ENCODE results near the gene NUP210L.

DNA sequence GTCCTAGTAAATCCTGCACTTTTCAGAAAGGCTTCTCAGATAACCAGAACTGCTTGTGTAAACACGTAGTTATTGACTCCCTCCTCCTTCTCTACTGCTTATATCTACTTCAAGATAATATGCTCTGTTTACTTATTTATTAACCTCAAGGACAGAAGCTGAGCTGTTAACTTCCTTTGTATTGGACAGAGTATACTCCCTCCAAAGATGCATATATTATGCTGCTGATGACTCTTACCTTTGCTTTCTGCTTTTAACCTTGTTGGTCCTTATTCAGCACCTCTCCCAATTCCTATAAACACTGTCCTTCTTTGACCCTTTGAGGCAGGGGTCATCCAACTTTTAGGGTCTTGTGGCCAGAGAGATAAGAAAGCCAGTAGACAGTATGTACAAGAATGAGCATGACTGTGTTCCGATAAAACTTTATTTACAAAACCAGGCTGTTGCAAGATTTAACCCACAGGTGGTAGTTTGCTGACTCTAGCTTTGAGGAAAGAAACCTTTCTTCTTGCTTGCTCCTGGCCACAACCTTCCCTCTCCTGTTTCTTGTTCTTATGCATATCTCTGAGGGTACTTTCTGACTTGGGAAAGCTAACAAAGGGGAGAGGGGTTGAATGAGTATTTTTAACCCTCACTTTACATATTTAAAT, 32.1 kb upstream of the NUP210L start:
- TF ChIP-seq, protein P1, sequence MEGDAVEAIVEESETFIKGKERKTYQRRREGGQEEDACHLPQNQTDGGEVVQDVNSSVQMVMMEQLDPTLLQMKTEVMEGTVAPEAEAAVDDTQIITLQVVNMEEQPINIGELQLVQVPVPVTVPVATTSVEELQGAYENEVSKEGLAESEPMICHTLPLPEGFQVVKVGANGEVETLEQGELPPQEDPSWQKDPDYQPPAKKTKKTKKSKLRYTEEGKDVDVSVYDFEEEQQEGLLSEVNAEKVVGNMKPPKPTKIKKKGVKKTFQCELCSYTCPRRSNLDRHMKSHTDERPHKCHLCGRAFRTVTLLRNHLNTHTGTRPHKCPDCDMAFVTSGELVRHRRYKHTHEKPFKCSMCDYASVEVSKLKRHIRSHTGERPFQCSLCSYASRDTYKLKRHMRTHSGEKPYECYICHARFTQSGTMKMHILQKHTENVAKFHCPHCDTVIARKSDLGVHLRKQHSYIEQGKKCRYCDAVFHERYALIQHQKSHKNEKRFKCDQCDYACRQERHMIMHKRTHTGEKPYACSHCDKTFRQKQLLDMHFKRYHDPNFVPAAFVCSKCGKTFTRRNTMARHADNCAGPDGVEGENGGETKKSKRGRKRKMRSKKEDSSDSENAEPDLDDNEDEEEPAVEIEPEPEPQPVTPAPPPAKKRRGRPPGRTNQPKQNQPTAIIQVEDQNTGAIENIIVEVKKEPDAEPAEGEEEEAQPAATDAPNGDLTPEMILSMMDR (IDR thresholded peaks at IDR 0.05): no peak
- no peak for TF ChIP-seq POLR2A (IDR thresholded peaks at IDR 0.05)

Measured in heart left ventricle (tissue), 13 donors.